GM18508 (cell line): ENCODE measurements around the gene NTRK2.
"Not testable (repeated sequence)": the region's sequence is repeated elsewhere in the genome, so short reads cannot be mapped to it uniquely, and the experiment has no call there.

Source experiments
- ATAC-seq: cut with Tn5 transposase; IDR thresholded peaks from one replicate; pipeline ENCODE4 v1.9.1; 2021; ENCODE audit warnings: moderate number of reproducible peaks; ENCODE audit not compliant: insufficient read depth, unreplicated experiment

NTRK2 gene

DNA sequence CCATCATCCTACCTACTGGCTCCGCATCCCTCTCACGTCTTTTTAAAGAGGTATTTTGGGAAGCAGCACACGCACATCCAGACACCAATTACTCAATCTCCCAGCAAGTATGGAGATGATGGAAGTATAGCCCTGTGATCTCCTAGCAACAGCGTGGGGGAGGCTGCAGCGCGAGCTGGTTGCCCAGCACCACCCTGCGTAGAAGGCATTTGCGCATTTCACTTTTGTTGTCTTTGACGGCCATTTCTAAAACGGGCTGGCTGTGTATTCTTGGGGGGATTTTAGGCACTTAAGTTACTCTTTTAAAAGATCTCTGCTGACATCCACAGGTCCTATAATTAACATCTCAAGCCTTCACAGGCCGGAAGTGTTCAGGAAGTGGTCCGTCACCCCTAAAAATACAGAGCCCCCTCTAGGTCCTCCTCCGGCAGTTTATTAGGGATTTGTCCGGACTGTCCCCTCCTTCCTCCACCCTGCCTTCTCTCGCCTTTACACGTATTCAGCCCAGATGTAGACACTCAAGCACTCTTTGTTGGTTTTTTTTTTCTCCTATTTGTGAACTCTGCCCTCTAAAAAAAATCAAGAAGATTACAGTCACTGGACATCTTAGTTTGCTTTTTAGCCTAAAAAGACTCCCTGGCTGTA lies 371.4 kb downstream of the NTRK2 start:
- no peak for ATAC-seq

DNA sequence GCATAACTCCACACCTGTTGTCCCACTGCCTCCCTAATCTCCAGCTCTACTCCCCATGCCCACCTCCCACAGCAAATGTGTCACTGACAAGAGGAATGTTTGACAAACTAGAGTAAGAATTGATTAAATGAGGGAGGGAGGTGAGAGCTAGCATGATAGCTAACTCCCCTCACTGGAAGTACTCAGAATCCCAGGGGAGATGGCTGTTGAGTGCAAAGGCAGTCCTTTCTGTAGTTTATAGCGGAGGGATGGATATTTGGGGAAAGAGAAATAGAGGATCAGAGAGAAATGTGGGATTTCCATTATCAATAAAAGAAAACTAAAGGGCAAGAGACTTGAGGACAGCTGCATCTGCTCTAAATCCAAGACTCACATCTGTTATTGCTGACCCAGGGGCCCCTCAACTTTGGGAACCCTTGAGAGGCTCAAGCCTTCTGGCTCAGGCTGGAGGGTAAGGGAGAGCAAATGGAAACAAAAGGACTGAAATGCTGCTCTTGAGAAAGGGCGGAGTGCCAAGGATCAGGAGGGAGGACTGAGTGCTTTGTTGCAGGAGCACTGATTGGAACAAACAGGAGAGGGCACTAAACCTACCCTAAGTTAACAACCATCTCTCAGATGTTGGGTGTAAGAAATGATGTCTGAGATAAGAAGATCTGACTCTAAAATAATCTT lies 372.1 kb downstream of the NTRK2 start:
- no peak for ATAC-seq

DNA sequence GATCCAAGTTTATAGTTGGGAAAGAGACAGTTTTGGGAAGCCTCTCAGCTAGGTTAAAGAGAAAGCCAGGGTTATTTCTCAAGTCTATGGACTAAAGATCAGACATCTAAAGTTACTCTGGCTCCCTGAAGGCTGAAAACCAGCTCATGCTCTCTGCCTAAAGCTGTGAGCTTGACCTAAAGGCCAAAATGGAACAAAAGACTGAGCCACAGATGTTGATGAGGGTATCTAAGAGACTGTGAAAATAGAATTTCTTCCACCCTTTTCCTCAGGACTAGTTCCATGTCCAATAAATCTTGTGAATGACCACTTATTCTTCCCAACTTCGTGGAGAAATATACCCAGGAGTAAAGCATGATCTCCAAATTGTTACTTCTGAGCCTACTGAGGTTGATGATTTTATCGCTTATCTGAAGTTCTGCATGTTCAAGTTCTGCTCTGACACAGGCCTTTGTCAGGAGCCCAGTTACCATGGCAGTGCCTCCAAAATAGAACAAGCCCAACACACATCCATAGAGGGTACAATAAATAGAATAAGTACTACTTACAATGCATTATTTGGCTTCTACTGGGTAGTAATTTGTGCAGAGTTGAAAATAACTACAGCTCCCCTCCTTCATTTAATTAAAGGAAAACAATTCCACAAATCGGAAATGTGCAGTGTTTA lies 373.6 kb downstream of the NTRK2 start:
- ATAC-seq = no peak

DNA sequence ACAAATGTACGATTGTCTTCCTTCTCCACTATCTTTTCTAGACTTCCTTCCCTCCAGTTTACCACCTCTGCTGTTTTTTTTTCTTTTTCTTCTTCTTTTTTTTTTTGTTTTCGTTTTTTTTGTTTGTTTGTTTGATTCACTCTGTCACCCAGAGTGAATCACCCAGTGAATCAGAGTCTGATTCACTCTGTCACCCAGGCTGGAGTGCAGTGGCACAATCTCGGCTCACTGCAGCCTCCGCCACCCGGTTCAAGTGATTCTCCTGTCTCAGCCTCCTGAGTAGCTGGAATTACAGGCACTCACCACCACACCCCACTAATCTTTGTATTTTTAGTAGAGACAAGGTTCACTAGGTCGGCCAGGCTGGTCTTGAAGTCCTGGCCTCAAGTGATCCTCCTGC lies 375.7 kb downstream of the NTRK2 start:
- no peak for ATAC-seq

DNA sequence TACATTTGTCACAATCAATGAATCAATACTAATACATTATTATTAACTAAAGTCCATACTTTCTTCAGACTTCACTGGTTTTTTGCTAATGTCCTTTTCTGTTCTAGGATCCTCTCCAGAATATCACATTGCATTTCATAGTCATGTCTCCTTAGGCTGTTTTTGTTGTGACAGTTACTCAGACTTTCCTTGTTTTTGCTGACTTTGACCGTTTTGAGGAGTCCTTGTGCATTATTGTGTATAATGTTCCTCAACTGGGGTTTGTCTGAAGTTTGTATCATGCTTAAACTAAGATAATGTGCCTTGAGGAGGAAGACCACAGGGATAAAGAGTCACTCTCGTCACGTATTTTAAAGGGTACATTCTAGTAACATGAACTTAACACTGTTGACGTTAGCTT lies 376.9 kb downstream of the NTRK2 start:
- ATAC-seq = no peak

DNA sequence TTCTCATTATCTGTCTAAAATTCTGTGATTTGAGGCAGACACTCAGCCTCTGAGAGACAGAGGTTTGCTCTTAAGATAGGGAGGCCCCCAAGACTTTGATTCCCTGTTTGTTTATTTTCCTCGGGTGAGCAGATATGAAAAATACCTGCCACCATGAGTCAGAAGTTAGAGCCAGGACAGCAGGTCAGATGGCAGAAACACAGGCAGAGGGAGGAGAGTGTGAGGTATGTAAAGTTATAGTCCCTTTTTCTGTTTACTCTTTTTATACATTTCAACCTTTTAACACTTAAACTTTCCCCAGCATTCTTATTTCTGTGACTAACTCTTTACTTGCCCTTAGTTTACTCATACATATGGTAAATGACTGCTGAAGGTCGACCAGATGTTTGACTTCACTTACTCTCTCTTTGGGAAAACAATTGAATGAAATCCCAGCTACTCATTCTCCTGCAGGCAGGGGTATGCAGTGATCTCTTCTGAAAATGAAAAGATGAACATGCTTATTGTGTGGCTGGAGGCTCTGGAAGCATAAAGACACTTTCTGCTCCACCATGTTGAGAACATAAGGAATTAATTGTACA lies 383.8 kb downstream of the NTRK2 start:
- ATAC-seq = no peak

DNA sequence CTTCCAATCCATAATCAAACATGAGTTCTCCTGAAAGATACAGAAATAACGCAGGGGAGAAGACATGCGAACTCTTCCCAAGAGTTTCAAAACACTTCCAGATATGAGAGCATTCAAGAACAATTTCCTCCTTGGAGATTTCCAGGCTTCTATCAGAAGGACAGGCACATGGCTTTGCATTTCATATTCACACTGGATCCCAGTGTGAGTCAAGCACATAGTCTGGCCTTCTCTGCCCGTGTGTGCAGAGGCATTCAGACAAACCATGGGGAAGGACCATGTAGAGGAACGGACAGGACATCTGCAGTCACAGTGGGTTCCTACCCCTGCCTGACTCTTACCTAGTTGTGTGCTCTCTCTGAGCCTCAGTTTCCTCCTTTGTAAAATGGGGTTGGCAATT lies 384.5 kb downstream of the NTRK2 start:
- ATAC-seq = no peak

DNA sequence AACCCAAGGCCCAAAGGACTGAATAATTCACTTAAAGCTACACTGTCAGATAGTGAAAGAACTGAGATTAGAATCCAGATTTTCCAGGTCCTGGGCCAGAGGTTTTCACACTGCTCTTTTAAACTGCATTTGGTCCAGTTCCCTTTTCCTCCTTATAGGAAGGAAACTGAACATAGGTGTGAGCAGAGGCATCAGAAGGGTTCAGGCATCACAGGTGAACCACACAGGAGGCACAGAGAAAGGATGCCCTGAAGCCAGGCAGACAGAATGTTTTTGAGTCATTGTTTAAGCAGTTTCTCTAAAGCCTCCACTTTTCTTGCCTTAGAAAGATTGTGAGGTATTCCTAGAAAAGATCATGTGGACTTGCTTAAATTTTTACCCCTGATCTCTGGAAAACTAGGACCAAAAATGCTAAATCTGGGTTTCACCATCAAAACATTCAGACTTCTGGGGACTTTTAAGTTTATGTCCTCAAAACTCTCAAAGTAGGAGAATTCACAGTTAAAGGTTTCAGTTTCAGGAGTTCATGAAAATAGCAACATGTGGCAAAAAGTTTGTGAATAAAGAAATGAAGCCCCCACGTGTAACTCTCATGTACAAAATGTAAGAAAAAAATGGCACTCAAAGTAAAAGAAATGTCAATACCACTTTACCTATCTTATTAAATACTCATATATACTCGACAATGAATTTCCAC lies 386.1 kb downstream of the NTRK2 start:
- no peak for ATAC-seq

DNA sequence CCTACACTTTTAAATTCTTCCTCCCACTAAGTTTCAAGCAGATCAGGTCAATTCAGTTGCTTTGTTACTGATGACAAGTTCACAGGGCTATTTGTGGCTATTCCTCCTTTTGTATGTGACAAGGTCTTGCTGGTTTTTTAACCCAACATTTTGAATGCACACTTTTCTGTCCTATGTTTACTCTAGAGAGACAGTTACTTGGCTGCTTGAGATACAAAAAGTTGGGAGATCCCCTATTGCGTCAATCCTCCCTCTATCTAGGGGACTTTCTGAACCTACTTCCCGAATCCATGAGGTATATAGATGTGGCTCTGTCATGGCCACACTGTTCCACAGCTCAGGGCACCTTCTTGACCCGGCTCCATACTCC lies 386.7 kb downstream of the NTRK2 start:
- no peak for ATAC-seq

DNA sequence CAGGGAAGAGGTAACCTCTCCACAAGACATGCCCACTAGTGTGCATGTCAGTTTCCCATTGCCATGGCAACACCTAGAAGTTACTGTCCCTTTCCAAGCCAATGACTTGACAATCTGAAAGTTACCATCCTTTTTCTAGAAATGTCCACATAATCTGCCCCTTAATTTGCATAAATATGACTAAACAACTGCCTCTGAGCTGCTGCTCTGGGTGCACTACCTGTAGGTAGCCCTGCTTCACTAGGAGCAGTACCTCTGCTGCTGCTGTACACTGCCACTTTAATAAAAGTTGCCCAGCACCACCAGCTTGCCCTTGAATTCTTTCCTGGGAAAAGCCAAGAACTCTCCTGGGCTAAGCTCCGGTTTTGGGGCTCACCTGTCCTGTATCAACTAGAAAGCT lies 392.4 kb downstream of the NTRK2 start:
- no peak for ATAC-seq

DNA sequence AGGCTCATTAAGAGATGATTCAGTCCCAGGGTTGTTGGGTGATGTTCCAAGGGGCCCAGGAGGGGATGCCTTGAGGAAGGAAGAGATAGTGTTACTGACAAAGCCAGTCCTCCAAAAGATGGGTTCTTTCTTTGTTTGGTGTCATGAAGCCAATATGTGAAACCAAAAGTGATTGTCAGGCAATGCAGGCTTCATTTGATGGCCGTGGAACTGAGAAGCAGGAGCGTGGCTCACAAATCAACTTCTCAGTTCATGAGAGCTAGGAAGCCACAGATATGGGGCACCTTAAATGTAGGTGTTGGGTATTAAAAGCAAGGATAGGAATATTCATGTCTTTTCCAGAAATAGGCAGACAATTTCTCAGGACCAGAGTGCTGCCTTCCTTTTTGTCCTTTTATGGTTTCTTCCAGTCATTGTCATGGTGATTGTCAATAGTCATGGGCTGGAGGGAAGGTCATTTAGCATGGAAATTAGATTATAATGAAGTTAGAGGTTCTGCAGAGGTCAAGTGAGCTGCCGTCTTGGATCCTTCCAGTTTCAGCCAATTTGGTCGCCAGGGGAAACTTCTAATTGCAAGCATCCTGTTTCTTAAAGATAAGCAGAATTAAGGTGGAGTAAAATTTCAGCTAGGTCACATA lies 393.0 kb downstream of the NTRK2 start:
- ATAC-seq = no peak

DNA sequence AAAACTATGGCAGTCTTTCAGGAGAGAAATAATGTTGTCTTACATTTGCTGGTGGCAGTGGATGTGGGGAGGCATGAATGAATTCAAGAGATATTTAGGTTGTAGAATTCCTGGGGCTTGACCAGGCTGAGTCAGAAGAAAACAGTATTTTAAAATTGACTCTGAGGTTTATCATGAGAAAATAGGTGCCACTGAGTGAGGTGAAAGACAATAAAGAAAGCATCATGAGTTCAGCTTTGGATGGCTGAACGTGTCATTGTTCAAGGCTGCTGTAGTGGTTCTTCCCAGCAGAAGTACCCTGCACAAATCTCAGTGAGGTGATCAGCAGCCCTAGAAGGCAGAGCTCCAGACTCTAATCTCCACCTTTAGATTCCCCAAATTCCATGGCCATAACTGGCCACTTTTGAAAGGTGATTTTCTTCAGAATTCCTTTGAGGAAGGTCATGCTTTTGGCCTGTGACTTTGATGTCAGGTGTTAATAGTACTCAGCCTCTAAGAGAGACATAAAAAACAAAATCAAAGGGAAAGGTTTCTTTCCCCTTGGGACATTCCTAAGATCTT lies 395.4 kb downstream of the NTRK2 start:
- no peak for ATAC-seq

DNA sequence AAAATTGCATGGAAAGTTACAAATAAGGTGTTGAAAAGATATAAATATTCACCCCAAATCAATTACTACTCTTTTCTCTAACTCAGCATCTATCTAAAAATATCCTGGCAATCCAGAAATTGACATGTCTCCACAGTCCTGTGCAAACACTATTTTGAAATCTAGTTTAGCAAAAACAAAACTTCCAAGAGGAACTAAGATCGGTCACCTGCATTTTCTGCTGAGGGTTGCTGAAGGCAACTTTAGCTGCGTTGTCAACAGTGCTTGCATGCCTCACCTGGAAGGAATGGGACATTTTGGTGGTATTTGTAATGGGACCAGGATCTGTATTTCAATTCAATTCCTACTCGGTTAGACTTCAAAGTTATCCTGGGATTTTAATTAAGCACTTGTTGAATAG lies 398.3 kb downstream of the NTRK2 start:
- ATAC-seq = no peak

DNA sequence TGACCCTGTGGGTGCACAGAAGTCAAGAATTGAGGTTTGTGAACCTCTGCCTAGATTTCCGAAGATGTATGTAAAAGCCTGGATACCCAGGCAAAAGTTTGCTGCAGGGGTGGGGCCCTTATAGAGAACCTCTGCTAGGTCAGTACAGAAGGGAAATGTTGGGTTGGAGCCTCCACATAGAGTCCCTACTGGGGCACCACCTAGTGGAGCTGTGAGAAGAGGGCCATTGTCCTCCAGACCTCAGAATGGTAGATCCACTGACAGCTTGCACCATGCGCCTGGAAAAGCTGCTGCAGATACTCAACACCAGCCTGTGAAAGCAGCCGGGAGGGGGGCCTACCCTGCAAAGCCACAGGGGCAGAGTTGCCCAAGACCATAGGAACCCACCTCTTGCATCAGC lies 399.9 kb downstream of the NTRK2 start:
- ATAC-seq = not testable (repeated sequence)
